HUDEP-2 (cell line): ENCODE measurements around the gene PRIM1.
A peak's percentile ranks its signal among the peaks of the same experiment; 100 is the strongest.
"Not testable (repeated sequence)": the region's sequence is repeated elsewhere in the genome, so short reads cannot be mapped to it uniquely, and the experiment has no call there.

Experiments used
- DNase-seq, 76 experiments: peaks; one replicate each; lab custom pipeline; 2025; ENCODE audit not compliant: unreplicated experiment in 76 of 76; lab: John Stamatoyannopoulos, UW

Gene PRIM1

DNA sequence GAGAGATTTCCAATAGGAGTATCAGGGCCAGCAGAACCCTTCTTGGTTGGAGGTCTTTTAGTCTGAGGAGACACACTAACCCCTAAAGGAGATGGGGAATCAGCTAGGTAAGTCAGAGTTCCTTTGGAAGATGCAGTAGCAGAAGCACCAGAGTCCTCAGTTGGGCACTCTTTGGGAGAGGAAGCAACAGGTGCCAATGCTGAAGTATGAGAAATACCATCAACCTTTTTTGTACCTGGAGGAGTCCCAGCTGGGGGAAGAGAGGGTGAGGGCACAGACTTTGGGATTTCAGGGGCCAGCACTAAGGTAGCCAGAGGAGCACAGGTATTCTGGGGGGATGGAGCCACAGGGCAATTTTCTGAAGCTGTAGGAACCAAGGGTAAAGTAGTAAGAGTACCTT, 33.1 kb downstream of the PRIM1 start:
- no peak for DNase-seq

- no peak for DNase-seq
Measured at GRCh38 chr12:56718636-56719035, 33.5 kb downstream of the PRIM1 start.

- DNase-seq, result no peak
Measured at GRCh38 chr12:56718149-56718548, 34.0 kb downstream of the PRIM1 start.

DNA sequence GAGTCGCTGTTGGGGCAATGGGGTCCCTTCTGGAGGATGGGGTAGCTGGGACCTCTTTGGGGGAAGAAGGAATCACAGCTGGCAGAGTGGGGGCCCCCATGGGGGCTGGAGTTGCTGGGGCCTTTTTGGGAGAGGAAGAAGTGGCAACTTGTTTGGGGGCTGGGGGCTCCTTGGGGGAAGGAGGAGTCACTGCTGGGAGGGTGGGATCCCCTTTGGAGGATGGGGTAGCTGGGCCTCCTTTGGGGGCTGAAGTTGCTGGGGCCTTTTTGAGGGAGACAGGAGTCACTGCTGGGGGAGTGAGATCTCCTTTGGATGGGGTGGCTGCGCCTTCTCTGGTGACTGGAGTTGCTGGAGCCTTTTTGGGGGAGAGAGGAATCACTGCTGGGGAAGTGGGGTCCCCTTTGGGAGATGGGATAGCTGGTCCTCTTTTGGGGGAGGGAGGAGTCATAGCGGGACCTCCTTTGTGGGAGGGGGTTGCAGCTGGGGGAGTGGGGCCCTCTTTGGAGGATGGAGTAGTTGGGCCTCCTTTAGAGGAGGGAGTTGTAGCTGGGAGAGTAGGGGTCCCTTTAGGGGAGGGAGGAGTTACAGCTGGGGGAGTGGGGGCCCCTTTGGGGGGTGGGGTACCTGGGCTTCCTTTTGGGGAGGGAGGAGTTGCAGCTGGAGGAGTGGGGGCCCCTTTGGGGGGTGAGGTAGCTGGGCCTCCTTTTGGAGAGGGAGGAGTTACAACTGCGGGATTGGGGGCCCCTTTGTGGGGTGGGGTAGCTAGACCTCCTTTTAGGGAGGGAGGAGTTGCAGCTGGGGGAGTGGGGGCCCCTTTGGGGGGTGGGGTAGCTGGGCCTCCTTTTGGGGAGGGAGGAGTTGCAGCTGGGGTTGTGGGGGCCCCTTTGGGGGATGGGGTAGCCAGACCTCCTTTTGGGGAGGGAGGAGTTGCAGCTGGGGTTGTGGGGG, 34.9 kb downstream of the PRIM1 start:
- no peak for DNase-seq

DNA sequence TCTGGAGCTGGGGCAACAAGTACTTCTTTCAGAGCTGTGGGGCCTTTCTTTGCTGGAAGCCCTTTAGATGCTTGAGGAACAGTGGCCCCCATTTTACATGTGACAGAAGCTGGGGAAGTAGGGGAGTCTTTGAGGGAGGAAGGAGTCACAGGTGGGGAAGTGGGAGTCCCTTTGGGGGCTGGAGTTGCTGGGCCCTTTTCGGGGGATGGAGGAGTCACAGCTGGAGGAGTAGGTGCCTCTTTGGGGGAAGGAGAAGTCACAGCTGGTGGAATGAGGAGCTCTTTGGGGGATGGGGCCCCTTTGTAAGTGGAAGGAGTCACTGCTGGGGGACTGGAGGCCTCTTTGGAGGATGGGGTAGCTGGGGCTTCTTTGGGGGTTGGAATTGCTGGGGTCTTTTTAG, 35.7 kb downstream of the PRIM1 start:
- no peak for DNase-seq

DNA sequence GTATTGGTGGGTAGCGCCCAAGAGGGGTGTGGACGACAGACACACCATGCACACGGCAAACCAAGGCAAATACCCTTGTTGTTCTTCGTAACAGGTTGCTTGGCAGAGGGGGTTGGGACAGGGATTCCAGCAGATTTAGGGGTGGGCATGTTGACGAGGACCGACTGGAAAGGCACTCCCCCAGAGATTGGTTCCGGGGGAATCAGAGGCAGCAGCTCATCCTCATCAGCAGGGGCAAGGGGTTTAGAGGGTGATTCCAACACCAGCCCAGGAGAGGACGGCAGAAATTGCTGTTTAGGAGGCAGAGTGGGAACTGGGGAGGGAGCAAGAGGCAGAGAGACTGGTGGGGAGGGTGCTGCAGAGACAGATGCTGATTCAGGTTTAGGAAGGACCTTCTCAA, 36.3 kb downstream of the PRIM1 start:
- no peak for DNase-seq

GRCh38 chr12:56714431-56714929, 37.6 kb downstream of the PRIM1 start:
- DNase-seq, result no peak

DNA sequence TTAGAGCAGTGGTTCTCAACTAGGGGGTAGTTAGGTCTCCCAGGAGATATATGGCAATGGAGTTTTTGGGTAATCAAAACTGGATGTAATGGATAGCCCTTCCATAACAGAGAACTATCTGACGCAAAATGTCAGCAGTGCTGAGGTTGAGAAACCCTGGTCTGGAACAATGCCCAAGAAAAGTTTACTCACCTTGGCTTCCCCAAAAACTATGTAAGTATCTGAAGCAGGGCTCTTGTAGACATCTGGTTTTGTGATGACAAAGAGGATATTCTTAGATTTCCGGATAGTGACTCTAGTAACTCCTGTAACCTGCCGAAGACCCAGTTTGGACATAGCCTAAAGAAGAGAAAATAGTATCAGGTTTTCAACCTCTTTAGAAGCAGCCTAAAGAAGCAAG, 38.8 kb downstream of the PRIM1 start:
- DNase-seq, result no peak

DNA sequence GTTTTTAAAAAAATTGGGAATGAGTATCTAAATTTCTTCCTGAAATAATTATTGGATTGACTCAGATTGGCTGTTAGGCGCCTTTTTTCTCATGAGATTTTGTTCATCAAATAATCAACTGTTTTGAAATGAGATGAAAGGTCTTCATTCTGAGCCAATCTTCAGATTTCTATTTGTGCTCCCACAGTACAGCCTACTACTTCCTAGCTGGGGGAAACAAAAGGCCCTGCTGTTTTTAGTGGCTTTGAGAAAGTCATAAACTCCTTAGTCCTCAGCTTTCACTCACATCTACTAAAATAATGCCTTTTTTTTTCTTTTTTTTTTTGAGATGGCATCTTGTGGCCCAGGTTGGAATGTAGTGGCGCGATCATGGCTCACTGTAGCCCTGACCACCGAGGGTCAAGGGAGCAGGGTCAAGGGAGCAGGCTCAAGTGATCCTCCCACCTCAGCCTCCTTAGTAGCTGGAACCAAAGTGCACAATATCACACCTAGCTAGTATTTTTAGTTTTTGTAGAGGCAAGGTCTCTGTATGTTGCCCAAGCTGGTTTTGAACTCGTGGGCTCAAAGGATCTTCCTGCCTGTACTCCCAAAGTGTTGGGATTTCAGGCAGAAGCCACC, 42.3 kb downstream of the PRIM1 start:
- no peak for DNase-seq

DNA sequence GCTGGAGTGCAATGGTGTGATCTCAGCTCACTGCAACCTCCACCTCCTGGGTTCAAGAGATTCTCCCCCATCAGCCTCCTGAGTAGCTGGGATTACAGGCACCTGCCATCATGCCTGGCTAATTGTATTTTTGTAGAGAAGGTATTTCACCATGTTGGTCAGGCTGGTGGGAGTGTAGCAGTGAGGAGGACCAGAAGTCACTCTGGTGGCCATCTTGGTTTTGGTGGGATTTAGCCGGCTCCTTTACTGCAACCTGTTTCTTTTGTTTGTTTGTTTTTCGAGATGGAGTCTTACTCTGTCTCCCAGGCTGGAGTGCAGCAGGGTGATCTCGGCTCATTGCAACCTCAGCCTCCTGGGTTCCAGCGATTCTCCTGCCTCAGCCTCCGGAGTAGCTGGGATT, 47.6 kb downstream of the PRIM1 start:
- DNase-seq, result not testable (repeated sequence)

GRCh38 chr12:56699020-56699661, 53.0 kb downstream of the PRIM1 start:
- no peak for DNase-seq

GRCh38 chr12:56695327-56696101, 56.6 kb downstream of the PRIM1 start:
- no peak for DNase-seq

GRCh38 chr12:56694161-56694560, 58.0 kb downstream of the PRIM1 start:
- no peak for DNase-seq

DNA sequence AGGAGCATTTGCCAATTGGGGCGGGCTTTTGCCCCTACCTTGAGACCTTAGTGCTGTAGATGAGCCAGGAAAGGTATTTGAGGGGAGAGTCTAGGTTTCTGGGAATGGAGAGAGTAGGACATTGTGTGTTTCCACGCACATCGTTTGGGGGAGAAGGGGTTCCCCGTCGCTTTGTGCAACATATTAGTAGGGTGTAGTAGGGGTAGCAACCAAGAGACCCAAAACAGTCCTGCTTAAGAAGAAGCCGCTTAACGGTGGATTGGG, 63.3 kb downstream of the PRIM1 start:
- peak in 1 of 76 experiments; percentile 54 for DNase-seq

DNA sequence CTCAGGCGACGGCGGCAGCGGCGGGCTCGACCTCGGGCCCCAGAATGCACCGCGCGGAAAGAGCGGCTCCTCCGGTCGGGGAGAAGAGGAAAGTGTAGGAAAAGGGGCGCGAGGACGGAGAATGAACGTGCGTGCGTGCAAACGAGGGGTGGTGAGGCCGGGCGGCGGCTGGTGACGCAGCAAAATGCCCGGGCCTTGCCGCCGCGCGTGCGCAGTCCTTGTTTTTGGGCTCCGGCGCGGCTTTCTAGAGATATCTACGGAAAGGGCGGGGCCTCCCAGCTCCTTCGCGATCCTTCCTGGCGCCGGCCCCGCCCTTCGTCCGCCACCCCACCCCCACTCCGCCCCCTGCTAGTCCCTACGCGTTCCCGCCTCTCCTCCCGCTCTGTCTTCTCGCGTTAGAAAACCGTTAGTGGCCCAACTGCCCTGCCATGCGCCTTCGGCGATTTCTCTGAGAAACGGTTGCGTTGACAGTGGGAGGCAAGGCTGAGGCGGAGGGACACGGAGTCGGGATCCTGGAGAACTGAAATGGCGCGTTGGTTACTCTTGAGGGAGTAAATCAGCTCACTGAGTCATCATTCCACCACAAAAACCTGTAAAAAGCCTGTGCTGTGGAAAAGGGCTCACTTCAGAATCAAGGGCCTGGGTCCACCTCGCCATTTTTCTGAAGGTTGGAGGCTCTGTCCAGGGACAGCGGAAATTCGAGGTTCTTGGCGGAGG, 63.8 kb downstream of the PRIM1 start, which contains the start of gene PTGES3:
Gene PTGES3 (minus strand): TSS at position 156 of the 717 bp plus-strand sequence. CDS start 285 bp downstream, outside the sequence.
- peak in 75 of 76 experiments; percentile 56 to 99 (median 97) for DNase-seq

DNA sequence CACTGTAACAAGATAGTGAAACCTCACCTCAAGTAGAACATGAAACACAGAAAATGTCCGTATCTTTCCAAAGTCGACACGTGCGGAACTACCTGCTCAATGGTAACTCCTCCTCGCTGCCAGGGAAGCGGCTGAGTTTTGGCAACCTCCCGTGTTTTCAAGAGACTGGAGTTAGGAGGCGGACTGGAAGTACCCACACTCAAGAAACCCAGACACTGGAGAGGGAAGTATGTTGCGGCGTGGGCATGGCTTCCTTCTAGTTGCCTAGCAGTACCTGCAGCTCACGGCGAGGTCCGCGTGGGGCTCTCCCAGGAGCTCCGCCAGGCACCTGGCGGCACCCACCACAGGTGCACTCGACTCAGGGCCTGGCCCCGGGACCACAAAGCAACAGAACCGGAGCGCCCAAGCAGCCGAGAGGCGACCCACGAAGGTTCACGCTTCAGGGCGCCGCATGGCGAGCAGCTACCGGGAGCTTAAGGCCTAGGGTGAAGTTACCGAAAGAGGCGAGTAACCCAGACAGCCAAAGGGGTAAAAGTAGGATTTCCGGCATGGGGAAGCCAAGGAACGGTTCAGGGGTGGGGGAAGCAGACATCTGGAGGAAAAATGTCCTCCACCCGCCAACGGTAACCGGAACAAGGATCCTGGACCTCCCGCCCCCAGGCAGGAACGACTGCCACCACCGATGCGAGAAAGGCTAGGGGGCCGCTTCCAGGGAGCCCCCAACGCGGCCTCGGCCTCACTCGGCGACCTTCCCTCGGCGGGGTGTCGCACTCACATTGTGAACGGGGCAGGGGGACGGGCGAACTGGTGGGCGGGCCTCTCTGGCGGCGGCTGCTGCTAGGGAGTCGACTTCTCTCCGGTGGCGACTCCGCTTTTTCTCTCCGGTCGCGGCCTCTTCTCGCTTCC, 64.6 kb downstream of the PRIM1 start:
- peak in 23 of 76 experiments; percentile 5 to 57 (median 23) for DNase-seq

GRCh38 chr12:56684745-56685359, 67.3 kb downstream of the PRIM1 start:
- DNase-seq, result peak in 2 of 76 experiments; percentile 4

GRCh38 chr12:56682323-56682722, 69.8 kb downstream of the PRIM1 start:
- no peak for DNase-seq
